Effector memory CD4-positive, alpha-beta T cell (primary cell): ENCODE results near the gene TMCC2.

ENCODE experiments used
- DNase-seq, 3 donors: peaks; one replicate each; pipeline ENCODE4 v3.0.0-alpha.2; 2020
- H3K27ac ChIP-seq: 2 replicates; pipeline ENCODE4 v1.7.0; 2013; ENCODE audit warnings: mild to moderate bottlenecking, low read length, moderate library complexity; ENCODE audit not compliant: insufficient read depth, poor library complexity, severe bottlenecking
- H3K27me3 ChIP-seq: replicated peaks from 2 replicates; pipeline ENCODE4 v1.7.0; 2013; ENCODE audit warnings: mild to moderate bottlenecking, low read length; ENCODE audit not compliant: insufficient read depth, control insufficient read depth, poor library complexity, severe bottlenecking
- H3K36me3 ChIP-seq: 2 replicates; pipeline ENCODE4 v1.7.0; 2013; ENCODE audit warnings: mild to moderate bottlenecking, low read length, moderate library complexity; ENCODE audit not compliant: control insufficient read depth, insufficient read depth
- H3K4me1 ChIP-seq: 2 replicates; pipeline ENCODE4 v1.7.0; 2013; ENCODE audit warnings: low read length, mild to moderate bottlenecking; ENCODE audit not compliant: control insufficient read depth, insufficient read depth, poor library complexity, severe bottlenecking
- H3K4me3 ChIP-seq: 2 replicates; pipeline ENCODE4 v1.7.0; 2013; ENCODE audit warnings: low read length, low read depth, mild to moderate bottlenecking; ENCODE audit not compliant: insufficient read depth, poor library complexity, severe bottlenecking
- H3K9me3 ChIP-seq: 2 replicates; pipeline ENCODE4 v1.7.0; 2013; ENCODE audit warnings: mild to moderate bottlenecking, low read length, moderate library complexity; ENCODE audit not compliant: control insufficient read depth

TMCC2 gene

GRCh38 chr1:205237526-205238484, 10.1 kb downstream of the TMCC2 start:
- Histone ChIP-seq H3K27ac (no peak overlapping the region), H3K4me3 (no peak overlapping the region), H3K4me1 (no peaks in the 10 kb centered on the region), H3K36me3 (no peaks in the 10 kb centered on the region), H3K9me3 (no peaks in the 10 kb centered on the region), H3K27me3 (no peaks in the 10 kb centered on the region)
- DNase-seq = no peak

GRCh38 chr1:205239078-205239477, 11.3 kb downstream of the TMCC2 start:
- DNase-seq = no peak
- no peaks in the 10 kb centered on the region for H3K4me1 ChIP-seq
- no peaks in the 10 kb centered on the region for H3K36me3 ChIP-seq
- no peak overlapping the region for H3K4me3 ChIP-seq
- no peak overlapping the region for H3K27ac ChIP-seq
- H3K27me3 ChIP-seq = no peaks in the 10 kb centered on the region
- no peaks in the 10 kb centered on the region for H3K9me3 ChIP-seq

- Histone ChIP-seq H3K27ac (no peak overlapping the region), H3K9me3 (no peaks in the 10 kb centered on the region), H3K4me1 (no peaks in the 10 kb centered on the region), H3K36me3 (no peaks in the 10 kb centered on the region), H3K27me3 (no peaks in the 10 kb centered on the region), H3K4me3 (no peak overlapping the region)
- no peak for DNase-seq
These were observed 12.4 kb downstream of the TMCC2 start for GRCh38 chr1:205240118-205240517.

GRCh38 chr1:205240569-205240968, 12.8 kb downstream of the TMCC2 start:
- Histone ChIP-seq H3K27ac (no peak overlapping the region), H3K4me3 (no peak overlapping the region), H3K27me3 (no peaks in the 10 kb centered on the region), H3K4me1 (no peaks in the 10 kb centered on the region), H3K36me3 (no peaks in the 10 kb centered on the region), H3K9me3 (no peaks in the 10 kb centered on the region)
- DNase-seq = no peak

GRCh38 chr1:205241366-205242030, 13.8 kb downstream of the TMCC2 start:
- Histone ChIP-seq H3K4me1 (no peaks in the 10 kb centered on the region), H3K27me3 (no peaks in the 10 kb centered on the region), H3K4me3 (no peak overlapping the region), H3K27ac (no peak overlapping the region), H3K36me3 (no peaks in the 10 kb centered on the region), H3K9me3 (no peaks in the 10 kb centered on the region)
- no peak for DNase-seq

GRCh38 chr1:205243350-205244191, 15.8 kb downstream of the TMCC2 start:
- Histone ChIP-seq H3K4me1 (no peaks in the 10 kb centered on the region), H3K4me3 (no peak overlapping the region), H3K27ac (no peak overlapping the region), H3K9me3 (no peaks in the 10 kb centered on the region), H3K36me3 (no peaks in the 10 kb centered on the region), H3K27me3 (no peaks in the 10 kb centered on the region)
- DNase-seq = no peak

GRCh38 chr1:205244384-205244783, 16.6 kb downstream of the TMCC2 start:
- Histone ChIP-seq H3K36me3 (no peaks in the 10 kb centered on the region), H3K9me3 (no peaks in the 10 kb centered on the region), H3K27me3 (no peaks in the 10 kb centered on the region), H3K4me1 (no peaks in the 10 kb centered on the region), H3K27ac (no peak overlapping the region), H3K4me3 (no peak overlapping the region)
- DNase-seq = no peak

GRCh38 chr1:205245096-205245495, 17.4 kb downstream of the TMCC2 start:
- H3K9me3 ChIP-seq = no peaks in the 10 kb centered on the region
- no peaks in the 10 kb centered on the region for H3K36me3 ChIP-seq
- H3K27me3 ChIP-seq = no peaks in the 10 kb centered on the region
- H3K4me1 ChIP-seq = no peaks in the 10 kb centered on the region
- no peak for DNase-seq
- H3K27ac ChIP-seq = no peak overlapping the region
- H3K4me3 ChIP-seq = no peak overlapping the region

GRCh38 chr1:205246351-205247119, 18.8 kb downstream of the TMCC2 start:
- Histone ChIP-seq H3K36me3 (no peaks in the 10 kb centered on the region), H3K4me3 (no peak overlapping the region), H3K9me3 (no peaks in the 10 kb centered on the region), H3K4me1 (no peaks in the 10 kb centered on the region), H3K27ac (no peak overlapping the region), H3K27me3 (no peaks in the 10 kb centered on the region)
- no peak for DNase-seq
